IPS-NIHi7 (cell line): ENCODE measurements around the gene SLC25A42.
"Not testable (repeated sequence)": the region's sequence is repeated elsewhere in the genome, so short reads cannot be mapped to it uniquely, and the experiment has no call there.

Source experiments
- DNase-seq: peaks from one replicate; pipeline ENCODE4 v3.0.0; 2012; ENCODE audit warnings: mixed read lengths; ENCODE audit errors: extremely low spot score

The SLC25A42 gene

GRCh38 chr19:19068659-19069654, 5.2 kb downstream of the SLC25A42 start:
- DNase-seq = no peak

- DNase-seq = no peak
Measured at GRCh38 chr19:19071897-19072296, 8.1 kb downstream of the SLC25A42 start.

GRCh38 chr19:19074196-19074882, 10.5 kb downstream of the SLC25A42 start:
- DNase-seq = no peak

GRCh38 chr19:19075126-19075525, 11.3 kb downstream of the SLC25A42 start:
- DNase-seq = no peak

GRCh38 chr19:19076476-19076875, 12.7 kb downstream of the SLC25A42 start:
- DNase-seq = no peak

GRCh38 chr19:19077103-19077502, 13.3 kb downstream of the SLC25A42 start:
- DNase-seq = no peak

- DNase-seq = no peak
Measured at GRCh38 chr19:19078801-19079200, 15.0 kb downstream of the SLC25A42 start.

GRCh38 chr19:19079571-19079970, 15.8 kb downstream of the SLC25A42 start:
- DNase-seq = no peak

- DNase-seq = no peak
Measured at GRCh38 chr19:19081642-19082151, 17.9 kb downstream of the SLC25A42 start.

GRCh38 chr19:19083413-19084178, 19.8 kb downstream of the SLC25A42 start:
- DNase-seq = no peak

GRCh38 chr19:19087676-19088075, 23.9 kb downstream of the SLC25A42 start:
- no peak for DNase-seq

GRCh38 chr19:19094513-19094912, 30.7 kb downstream of the SLC25A42 start:
- DNase-seq = no peak

- DNase-seq = no peak
Measured at GRCh38 chr19:19095691-19096090, 31.9 kb downstream of the SLC25A42 start.

GRCh38 chr19:19096641-19097627, 33.1 kb downstream of the SLC25A42 start:
- DNase-seq = no peak

- DNase-seq = no peak
Measured at GRCh38 chr19:19098084-19098702, 34.4 kb downstream of the SLC25A42 start.

GRCh38 chr19:19098703-19099632, 35.2 kb downstream of the SLC25A42 start:
- no peak for DNase-seq

GRCh38 chr19:19101540-19101939, 37.7 kb downstream of the SLC25A42 start:
- DNase-seq = peak; percentile 5

- not testable (repeated sequence) for DNase-seq
Measured at GRCh38 chr19:19102566-19102965, 38.8 kb downstream of the SLC25A42 start.

GRCh38 chr19:19103167-19103566, 39.4 kb downstream of the SLC25A42 start:
- no peak for DNase-seq
